DND-41 (cell line): ENCODE results near the gene FSIP1.

Experiments
- EZH2 ChIP-seq: IDR thresholded peaks from 3 replicates; pipeline ENCODE4 v1.6.1; 2012; ENCODE audit warnings: borderline replicate concordance, low read depth, mild to moderate bottlenecking, moderate library complexity, low read length, inconsistent platforms; ENCODE audit not compliant: severe bottlenecking
- TF ChIP-seq, protein P1 (sequence below): IDR thresholded peaks from 2 replicates; pipeline ENCODE4 v1.5.1; 2012; ENCODE audit warnings: borderline replicate concordance, low read length, moderate library complexity, mild to moderate bottlenecking; ENCODE audit not compliant: poor library complexity, severe bottlenecking; ENCODE audit errors: extremely low read depth

DNA sequence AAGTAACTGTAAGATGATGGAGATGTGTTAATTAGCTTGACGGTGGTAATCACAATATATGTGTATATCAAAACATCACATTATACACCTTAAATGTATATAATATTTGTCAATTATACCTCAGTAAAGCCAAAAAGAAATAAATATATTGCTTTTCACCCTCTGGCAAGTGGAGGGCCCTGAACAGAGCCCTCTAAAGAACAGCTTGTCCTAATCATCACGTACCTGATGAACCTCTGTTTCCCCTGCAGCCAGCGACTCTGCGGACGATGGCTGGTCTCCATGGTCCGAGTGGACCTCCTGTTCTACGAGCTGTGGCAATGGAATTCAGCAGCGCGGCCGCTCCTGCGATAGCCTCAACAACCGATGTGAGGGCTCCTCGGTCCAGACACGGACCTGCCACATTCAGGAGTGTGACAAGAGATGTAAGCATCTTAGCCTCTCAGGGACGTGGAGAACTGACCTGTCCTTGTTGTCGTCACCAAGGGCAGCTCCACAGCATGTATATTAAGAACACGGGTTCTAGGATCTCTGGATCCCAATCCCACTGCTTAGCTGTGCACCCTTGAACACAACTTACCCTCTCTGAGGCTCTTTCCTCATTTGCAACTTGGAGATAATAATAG lies 195.4 kb downstream of the FSIP1 start:
- TF ChIP-seq, protein P1, sequence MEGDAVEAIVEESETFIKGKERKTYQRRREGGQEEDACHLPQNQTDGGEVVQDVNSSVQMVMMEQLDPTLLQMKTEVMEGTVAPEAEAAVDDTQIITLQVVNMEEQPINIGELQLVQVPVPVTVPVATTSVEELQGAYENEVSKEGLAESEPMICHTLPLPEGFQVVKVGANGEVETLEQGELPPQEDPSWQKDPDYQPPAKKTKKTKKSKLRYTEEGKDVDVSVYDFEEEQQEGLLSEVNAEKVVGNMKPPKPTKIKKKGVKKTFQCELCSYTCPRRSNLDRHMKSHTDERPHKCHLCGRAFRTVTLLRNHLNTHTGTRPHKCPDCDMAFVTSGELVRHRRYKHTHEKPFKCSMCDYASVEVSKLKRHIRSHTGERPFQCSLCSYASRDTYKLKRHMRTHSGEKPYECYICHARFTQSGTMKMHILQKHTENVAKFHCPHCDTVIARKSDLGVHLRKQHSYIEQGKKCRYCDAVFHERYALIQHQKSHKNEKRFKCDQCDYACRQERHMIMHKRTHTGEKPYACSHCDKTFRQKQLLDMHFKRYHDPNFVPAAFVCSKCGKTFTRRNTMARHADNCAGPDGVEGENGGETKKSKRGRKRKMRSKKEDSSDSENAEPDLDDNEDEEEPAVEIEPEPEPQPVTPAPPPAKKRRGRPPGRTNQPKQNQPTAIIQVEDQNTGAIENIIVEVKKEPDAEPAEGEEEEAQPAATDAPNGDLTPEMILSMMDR = no peak
- no peak for TF ChIP-seq EZH2
